Measurements from ENCODE around the gene TFE3. TPM values are rescaled to one million over a fixed set of nuclear protein-coding genes. Genes with fewer than 3 reads are reported as not detected.

The TFE3 gene
- total RNA-seq: 73.1 and 84.2 TPM in 2 replicates

GRCh38 chrX:49043220-49043986, at the start of gene TFE3:
TFE3 (minus strand) TSS chrX:49043357; CDS start chrX:49043226, 131 bp downstream.

GRCh38 chrX:49079489-49080428, 36.6 kb upstream of the TFE3 start, which contains the start of gene WDR45:
WDR45 (minus strand) TSS chrX:49079887; CDS start chrX:49078095, 1,792 bp downstream.

DNA sequence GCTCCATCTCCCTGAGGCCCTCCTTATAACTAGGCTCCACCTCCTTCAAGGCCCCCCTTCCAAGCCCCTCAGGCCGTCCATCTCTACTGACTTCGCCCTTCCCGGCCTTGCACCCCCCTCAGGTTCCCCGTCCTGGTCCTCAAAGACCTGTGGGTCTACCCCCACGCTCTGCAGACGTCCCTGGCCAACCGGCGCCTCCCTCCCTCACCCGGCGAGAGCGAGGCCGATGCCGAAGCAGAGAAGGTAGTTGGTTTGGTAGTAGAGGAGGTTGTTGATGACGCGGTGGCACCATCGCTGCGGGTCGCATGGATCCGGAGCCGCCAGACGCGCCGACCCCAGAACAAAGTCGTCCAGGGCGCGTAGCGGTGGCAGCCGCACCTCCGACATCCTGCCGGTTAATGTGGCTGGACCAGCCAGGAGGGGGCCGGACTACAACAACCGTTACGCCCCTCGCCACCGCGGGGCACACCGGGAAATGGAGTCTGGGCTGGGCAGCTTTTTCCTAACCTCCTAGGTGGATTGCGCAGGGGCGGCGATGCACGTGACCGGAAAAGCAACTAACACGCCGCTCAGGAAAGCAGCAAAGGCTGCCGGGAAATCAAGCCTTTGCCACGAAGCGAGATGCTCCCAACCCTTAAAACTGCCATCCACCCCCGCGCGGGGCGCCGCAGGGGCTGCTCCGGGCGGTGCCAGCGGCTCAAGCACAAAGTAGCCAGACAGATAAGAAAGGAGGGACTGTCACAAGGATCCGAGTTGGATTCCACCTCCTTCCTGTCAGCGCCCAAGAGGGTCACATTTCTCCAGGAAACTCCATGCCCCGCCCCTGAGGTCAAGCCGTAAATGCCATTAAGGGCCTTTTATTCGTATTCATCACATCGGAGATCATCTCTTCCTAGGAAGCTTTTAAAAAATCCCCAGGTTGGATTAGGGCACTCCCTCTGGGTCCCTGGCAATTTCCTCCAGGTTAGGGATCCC, 30.7 kb upstream of the TFE3 start, which contains the start of gene PRAF2:
Gene PRAF2 (minus strand): TSS at position 402 of the 975 bp plus-strand sequence. CDS start 15 bp downstream, at position 387.

GRCh38 chrX:49058794-49059193, 15.6 kb upstream of the TFE3 start, which contains the start of gene CCDC120:
CCDC120 (plus strand) TSS chrX:49058999; CDS start chrX:49062042, 3,043 bp downstream.

GRCh38 chrX:49002091-49002935, 40.8 kb downstream of the TFE3 start, which contains the start of gene GRIPAP1:
GRIPAP1 (minus strand) TSS chrX:49002264; CDS start chrX:49002229, 35 bp downstream.

Other genes with a start within 250 kb of the TFE3 start
- 23.3 and 42.3 TPM in 2 replicates for gene HDAC6, start 241.3 kb downstream of the TFE3 start, total RNA-seq
- not detected in 2 replicates for gene ERAS, start 216.8 kb downstream of the TFE3 start, total RNA-seq
- 1.0 and 1.4 TPM in 2 replicates for gene PCSK1N, start 207.7 kb downstream of the TFE3 start, total RNA-seq
- 17.8 and 19.7 TPM in 2 replicates for gene TIMM17B, start 145.6 kb downstream of the TFE3 start, total RNA-seq
- 53.7 and 56.3 TPM in 2 replicates for gene PQBP1, start 145.4 kb downstream of the TFE3 start, total RNA-seq
- 21.3 and 23.8 TPM in 2 replicates for gene SLC35A2, start 131.7 kb downstream of the TFE3 start, total RNA-seq
- 1.4 and 2.1 TPM in 2 replicates for gene PIM2, start 124.3 kb downstream of the TFE3 start, total RNA-seq
- 33.8 and 40.0 TPM in 2 replicates for gene OTUD5, start 85.8 kb downstream of the TFE3 start, total RNA-seq
- gene KCND1, start 71.5 kb downstream of the TFE3 start, total RNA-seq: 5.0 and 5.3 TPM in 2 replicates
- gene GRIPAP1, start 41.1 kb downstream of the TFE3 start, total RNA-seq: 13.2 and 14.8 TPM in 2 replicates
- 2.0 and 2.5 TPM in 2 replicates for gene CCDC120, start 15.6 kb upstream of the TFE3 start, total RNA-seq
- 34.3 and 36.7 TPM in 2 replicates for gene PRAF2, start 30.6 kb upstream of the TFE3 start, total RNA-seq
- 64.5 and 72.1 TPM in 2 replicates for gene WDR45, start 36.5 kb upstream of the TFE3 start, total RNA-seq
- gene GPKOW, start 80.4 kb upstream of the TFE3 start, total RNA-seq: 16.2 and 17.3 TPM in 2 replicates
- 0.19 and 0.54 TPM in 2 replicates for gene MAGIX, start 119.4 kb upstream of the TFE3 start, total RNA-seq
- 41.1 and 44.0 TPM in 2 replicates for gene PLP2, start 128.5 kb upstream of the TFE3 start, total RNA-seq
- 11.3 and 17.2 TPM in 2 replicates for gene PRICKLE3, start 143.0 kb upstream of the TFE3 start, total RNA-seq
- gene SYP, start 156.8 kb upstream of the TFE3 start, total RNA-seq: 0.19 and 0.78 TPM in 2 replicates
- gene CACNA1F, start 190.0 kb upstream of the TFE3 start, total RNA-seq: not detected in 2 replicates
- gene CCDC22, start 192.1 kb upstream of the TFE3 start, total RNA-seq: 8.8 and 9.9 TPM in 2 replicates
- not detected in 2 replicates for gene FOXP3, start 221.4 kb upstream of the TFE3 start, total RNA-seq
- gene PPP1R3F, start 226.4 kb upstream of the TFE3 start, total RNA-seq: 4.5 and 7.2 TPM in 2 replicates